Left renal cortex interstitium (tissue), 4 donors: ENCODE data around the gene VSX1. TPM values are rescaled to one million over a fixed set of nuclear protein-coding genes. Genes with fewer than 3 reads are reported as not detected.

Source experiments
- DNase-seq, 4 donors: peaks; one replicate each; pipeline ENCODE4 v3.0.0-alpha.2; 2013; ENCODE audit warnings: low read depth in 4 of 4, low spot score in 2 of 4, missing footprints in 1 of 4
- polyA plus RNA-seq, 4 donors: library from polyadenylated mRNA; unstranded; fragments of 120-200 nt; gene quantifications; one replicate each; pipeline ENCODE4 v1.2.1, GENCODE V29; 2013; ENCODE audit not compliant: insufficient read length in 4 of 4

The VSX1 gene
- polyA plus RNA-seq, 4 donors, result not detected

- no peak for DNase-seq
Measured at GRCh38 chr20:25067102-25067987, 14.6 kb downstream of the VSX1 start.

DNA sequence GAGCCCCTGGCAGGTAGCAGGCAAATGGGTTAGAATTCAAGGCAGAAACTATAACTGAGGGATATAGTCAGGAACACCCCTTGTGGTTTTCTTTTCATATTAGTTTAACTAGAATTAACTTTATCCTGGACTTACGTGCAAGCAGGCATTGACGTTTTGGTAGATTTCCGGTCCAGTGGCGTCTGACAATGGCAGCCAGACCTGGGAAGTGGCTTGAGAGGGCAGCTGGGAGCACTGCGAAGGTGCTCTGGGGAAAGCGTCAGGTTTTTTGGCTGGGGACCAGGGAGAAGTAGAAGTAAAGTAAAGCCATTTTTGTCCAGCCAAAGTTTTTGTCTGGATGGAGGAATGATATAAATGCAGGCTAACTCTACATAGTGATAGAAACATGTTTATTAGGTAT is 15.6 kb downstream of the VSX1 start:
- no peak for DNase-seq

- DNase-seq, result peak in 1 of 4 donors; percentile 49
Measured at GRCh38 chr20:25065625-25066338, 16.2 kb downstream of the VSX1 start.

DNA sequence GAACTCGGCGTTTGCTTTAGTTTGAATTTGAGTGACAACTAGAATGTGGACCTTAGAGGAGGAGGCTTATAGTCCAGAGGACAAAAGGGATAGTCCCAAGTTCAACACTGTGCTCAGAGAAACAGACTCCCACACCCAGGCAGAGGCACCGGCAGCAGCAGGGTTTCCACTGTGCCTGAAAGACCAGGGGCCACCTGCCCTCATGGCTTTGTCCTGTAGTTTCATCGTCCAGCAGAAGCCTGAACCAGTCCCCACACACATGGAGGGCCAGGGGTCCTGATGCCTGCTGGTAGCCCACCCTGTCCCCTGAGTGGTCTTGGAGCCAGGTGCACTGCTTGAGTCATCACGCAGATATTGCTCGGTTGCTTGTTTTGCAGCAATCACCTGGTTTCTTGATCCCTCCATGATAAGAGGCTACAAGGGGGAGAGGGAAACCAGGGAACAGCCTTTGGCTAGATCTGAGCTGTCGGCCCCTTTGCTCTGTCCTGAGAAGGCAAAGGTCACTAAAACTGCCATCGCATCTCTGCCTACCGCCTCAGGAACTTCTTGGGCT is 16.8 kb downstream of the VSX1 start:
- DNase-seq, result no peak

- DNase-seq, result no peak
Measured at GRCh38 chr20:25064561-25065071, 17.3 kb downstream of the VSX1 start.

DNA sequence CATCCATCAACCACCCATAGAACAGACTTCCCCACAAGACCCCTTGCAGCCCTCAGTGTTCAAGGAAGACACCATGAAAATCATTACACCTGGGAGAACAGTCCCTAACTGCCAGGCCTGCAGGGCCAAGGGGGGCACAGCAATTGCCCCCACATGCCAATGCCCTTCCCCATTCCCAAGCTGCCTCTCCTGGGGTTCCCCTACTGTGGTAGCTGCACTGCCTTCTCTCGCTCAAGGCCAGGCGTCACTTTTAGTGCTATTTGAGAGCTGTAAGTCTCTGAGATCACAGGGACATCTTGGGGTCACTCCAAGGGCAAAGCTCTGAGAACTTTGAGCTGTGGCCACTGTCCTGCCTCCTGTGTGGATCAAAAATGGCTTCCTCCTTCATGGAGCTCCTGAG is 18.0 kb downstream of the VSX1 start:
- no peak for DNase-seq

DNA sequence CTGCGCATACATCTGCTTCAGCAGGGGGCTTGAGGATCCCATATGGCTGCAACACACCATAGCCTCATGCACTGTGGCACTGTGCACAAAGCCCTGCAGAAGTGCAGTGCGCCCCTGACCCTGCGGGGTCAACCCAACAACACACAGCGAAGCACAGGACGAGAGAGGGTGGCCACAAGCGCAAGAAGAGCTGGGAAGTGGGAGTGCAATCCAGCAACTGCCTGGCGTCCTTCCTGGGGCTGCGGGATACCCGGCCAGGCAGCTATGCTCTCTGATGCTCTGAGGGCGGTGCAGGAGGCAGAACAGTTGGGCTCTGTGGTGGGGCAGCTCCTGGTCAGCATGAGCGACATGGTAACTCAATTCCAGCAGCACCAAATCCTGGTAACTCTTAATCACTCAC is 18.4 kb downstream of the VSX1 start:
- DNase-seq, result no peak

DNA sequence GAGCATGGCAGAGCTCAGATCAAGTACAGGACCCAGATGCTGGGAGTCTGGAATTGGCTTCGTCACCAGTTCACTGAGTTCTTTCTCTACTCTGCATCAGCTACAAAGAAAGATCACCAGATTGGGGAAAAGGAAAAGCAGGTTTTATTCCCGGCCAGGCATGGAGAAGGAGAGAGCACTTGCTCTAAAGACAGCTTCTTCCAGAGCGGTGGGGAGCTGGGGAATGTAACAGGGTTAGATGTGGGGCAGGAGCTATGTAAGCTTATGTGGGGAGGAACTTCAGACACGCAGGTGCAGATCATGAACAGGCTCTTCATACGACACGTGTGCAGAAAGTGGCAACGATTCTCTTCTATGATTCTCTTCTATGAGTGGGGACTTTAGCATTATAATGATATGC is 19.1 kb downstream of the VSX1 start:
- DNase-seq, result no peak

DNA sequence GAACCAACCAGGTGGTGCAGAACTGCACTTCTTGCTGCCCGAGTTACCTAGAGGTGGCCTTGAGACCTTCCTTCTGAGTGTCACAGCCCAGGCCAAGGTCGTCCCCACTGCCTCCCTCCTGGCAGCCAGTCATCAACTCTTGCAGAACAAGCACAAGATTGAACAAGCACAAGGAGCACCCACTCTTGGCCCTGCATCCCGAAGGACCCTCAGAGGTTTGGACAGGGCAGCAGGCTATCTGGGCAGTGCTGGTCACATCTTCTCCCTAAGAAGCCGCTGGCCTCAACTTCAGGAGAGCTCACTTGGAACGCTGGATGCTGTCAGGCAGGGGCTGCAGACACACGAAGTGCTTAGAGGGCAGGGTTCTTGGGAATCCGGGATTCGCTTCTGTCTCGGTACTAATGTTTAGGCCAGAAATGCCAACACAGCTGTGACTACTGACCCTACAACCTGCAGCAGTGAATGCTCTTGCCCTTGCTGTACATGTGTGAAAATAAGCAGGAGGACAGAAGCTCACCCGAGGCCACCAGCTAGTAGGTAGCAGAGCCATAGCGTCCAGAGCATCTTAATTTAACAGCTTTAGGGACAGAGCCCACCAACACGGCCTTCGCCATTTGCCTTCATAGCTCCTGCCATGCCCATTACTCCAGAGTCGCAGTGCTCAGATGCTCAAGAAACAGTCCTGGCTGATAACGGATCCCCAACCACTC is 20.0 kb downstream of the VSX1 start:
- DNase-seq, result no peak

DNA sequence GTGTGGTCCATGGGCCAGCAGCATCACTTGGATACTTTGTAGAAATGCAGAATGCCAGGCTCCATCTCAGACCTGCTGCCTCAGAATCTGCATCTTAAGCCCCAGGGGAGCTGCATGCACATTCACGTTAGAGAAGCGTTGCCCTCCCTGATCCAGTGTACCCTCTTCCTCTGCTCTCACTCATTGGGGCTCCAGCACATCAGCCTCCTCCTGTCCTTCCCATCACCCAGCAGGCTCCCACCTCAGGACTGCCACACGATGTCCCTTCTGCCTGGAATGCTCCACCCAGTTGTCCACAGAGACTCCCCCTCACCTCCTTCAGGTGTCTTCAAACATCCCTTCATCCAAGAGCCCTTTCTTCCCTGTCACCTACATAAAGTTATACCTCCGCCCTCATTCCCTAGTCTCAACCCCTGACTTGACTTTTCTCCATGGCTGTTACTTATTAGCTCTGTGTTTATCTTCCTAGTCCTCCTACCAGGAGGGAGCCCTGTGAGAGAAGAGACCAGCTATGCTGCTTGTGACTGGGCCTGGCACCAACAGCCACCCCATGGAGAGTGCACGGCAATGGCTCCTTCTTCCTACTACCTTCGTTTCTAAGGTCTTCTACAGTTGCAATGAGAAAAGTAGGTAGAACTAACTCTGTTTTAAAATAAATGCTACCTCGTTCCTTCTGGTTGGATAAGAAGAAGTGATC is 20.7 kb downstream of the VSX1 start:
- no peak for DNase-seq

GRCh38 chr20:25059866-25060465 is 22.0 kb downstream of the VSX1 start:
- DNase-seq, result no peak

DNA sequence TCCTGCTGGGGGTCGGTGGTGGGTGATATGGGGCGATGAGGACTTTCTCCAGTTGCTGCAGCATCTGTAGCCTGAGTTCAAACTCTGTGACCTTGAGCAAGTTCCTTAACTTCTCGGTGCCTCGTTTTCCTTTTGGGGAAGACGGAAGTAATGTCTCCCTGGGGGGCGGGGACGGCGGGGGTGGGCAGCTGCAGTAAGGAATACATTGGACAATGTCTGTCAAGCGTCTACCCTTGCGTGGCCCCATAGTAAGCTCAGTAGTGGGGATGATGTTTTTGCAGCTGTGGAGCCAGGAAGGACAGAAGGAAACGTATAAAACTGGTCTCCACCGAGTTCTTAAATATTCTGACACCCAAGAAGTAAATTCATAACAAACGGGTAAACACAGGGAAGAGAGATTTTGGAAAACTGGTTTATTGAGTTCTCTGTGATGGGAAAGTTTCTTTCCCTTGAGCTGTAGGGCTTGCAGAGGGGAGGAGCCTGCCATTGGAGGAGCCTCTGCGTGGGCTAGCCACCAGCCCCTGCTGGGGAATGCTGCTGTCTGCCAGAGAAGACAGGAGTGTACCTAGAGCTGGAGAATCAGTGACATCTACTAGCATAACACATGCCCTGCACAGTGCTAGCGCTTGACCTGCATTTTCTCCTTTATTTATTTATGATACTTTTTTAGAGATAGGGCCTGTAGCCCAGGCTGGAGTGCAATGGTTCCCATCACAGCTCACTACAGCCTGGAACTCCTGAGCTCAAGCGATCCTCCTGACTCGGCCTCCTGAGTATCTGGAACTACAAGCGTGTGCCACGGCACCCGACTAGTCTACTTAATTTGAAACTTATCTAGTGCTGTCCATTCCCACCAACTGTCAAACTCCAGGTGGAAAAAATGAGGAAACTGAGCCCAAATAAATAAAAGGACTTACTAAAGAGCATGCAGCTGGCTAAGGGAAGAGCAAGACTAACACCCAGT is 22.8 kb downstream of the VSX1 start:
- DNase-seq, result no peak

- no peak for DNase-seq
Measured at GRCh38 chr20:25058051-25058846, 23.7 kb downstream of the VSX1 start, which contains the start of gene ACSS1. Gene ACSS1 (minus strand): TSS chr20:25058139. CDS start chr20:25058102, 37 bp downstream.

DNA sequence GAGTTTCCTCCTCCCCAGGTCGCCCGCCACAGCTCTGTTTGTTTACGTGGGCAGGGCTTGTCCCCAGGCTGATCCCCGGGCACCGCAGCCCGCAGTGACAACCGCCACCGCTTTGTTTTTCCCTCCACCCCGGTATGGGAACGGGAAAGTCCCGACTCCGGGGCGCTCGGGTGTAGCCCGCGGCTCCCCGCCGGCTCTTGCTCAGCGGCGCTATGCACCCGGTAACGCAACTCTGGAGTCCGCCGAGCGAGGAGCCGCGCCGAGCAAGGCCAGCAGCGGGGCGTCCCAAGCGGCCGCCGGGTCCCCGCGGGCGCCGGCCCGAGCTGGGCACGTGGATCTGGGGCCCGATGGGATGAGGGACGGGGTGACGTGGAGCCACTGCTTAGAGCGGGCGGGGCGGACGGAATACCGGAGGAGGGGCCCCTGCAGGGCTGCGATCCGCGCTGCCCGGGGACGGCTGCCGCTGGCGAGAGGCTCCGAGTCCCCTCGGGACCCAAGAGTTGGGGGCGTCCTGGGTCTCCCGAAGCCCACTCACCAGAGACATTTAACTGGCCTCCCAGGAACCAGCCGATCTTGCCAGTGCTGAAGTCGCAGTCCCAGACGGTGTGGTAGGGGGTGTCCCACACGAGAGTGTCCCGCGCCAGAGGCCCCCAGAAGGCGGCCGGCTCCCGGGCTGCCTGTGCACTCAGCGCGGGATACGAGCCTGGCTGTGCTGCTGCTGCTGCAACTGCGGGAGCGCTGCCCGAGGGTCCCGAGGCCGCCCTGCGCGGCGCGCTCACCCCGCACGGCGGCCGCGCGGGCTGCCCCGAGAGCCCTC is 24.5 kb downstream of the VSX1 start:
- peak in 1 of 4 donors; percentile 31 for DNase-seq

GRCh38 chr20:25056690-25057233 is 25.2 kb downstream of the VSX1 start:
- DNase-seq, result no peak

- DNase-seq, result no peak
Measured at GRCh38 chr20:25055711-25056495, 26.0 kb downstream of the VSX1 start.
